ENCODE measurements around the gene FRMD1. TPM values are rescaled to one million over a fixed set of nuclear protein-coding genes. Genes with fewer than 3 reads are reported as not detected.

Gene FRMD1
- polyA plus RNA-seq, 1 donor = 5.9 TPM

DNA sequence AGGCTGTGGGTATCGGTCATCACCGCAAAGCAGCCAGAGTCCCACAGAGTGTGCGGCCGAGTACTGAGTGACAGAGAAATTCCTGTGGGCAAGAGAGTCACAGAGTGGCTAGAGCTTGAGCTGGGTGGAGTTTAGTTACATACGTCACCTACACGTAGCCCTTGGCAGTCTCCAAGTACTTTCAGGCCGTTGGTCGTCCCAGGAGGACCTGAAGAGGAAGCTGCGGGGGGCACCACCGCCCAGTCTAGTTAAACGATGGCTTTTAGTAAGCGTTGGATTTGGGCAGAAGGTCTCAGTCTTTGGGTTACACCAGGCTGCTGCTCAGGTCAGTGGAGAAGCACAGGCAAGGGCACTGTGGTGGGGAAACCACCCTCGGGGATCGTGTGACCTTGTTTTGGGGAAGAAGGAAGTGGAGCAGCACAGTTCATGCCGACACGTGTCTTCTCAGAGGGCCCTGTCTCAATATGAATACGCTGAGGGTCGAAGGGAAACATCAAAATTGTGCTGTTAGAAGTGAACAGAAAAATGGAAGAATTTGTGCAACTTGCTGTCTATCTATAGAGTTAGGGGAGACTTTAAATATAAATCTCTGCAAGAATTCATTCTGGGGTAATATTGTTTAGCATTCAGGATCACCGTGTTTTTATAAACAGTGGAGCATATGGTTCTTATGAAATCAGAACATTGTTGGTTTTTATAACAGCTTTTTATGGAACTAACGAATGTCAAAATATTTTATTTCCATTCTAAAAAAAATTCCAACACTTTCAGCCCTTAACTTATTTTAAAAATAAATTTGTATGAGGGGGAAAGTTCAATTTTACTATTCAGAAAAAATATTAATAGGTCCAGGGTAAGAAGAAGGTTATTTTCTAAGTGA is 52.9 kb downstream of the FRMD1 start:
- peaks cover 8% of the 10 kb centered on the region for H3K4me1 ChIP-seq (ENCODE audit: control insufficient read depth, insufficient read depth, low read length)
- 84% methylated on average over 2 of the region's 20 CpGs for WGBS (ENCODE audit: insufficient coverage, low lambda C conversion rate)

DNA sequence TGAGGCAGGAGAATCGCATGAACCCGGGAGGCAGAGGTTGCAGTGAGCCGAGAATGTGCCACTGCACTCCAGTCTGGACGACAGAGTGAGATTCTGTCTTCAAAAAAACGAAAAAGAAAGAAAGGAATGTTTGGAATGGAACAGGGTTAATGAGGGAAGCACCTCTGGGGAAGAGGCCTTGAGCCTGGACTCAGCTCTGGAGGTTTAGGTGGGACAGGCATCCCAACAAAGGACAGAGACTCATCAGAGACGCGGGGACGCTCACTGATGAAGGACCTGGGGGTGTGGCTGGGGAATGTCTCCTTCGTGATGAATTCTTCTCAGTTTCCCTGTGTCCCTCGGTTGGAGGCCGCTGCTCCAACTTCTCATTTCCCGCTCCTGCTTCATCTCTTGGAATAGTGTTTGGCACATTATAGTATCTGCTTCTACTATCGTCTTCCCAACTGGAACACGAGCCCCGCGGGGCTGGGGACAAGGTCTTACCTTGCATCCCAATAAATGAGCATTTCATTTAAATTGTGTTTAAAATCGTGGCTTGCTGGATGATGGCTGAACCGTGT is 54.0 kb downstream of the FRMD1 start:
- Histone ChIP-seq H3K4me3 (ENCODE audit: low read length) (no peak overlapping the region), H3K27ac (ENCODE audit: low read length) (no peak overlapping the region), H3K36me3 (ENCODE audit: control insufficient read depth, insufficient read depth, low read length) (no peaks in the 10 kb centered on the region), H3K9me3 (ENCODE audit: control insufficient read depth, low read depth, low read length) (peaks cover 3% of the 10 kb centered on the region), H3K27me3 (ENCODE audit: control insufficient read depth, insufficient read depth, low read length) (no peaks in the 10 kb centered on the region), H3K4me1 (ENCODE audit: control insufficient read depth, insufficient read depth, low read length) (peaks cover 8% of the 10 kb centered on the region)
- no CpG with 5 or more reads among the region's 18 CpGs for WGBS (ENCODE audit: insufficient coverage, low lambda C conversion rate)
- DNase-seq = no peak

More for the DNA sequence above, 52.9 kb downstream of the FRMD1 start:
- Histone ChIP-seq H3K27me3 (ENCODE audit: control insufficient read depth, insufficient read depth, low read length) (no peaks in the 10 kb centered on the region), H3K4me3 (ENCODE audit: low read length) (no peak overlapping the region), H3K27ac (ENCODE audit: low read length) (no peak overlapping the region), H3K9me3 (ENCODE audit: control insufficient read depth, low read depth, low read length) (peaks cover 3% of the 10 kb centered on the region), H3K36me3 (ENCODE audit: control insufficient read depth, insufficient read depth, low read length) (no peaks in the 10 kb centered on the region)
- no peak for DNase-seq

DNA sequence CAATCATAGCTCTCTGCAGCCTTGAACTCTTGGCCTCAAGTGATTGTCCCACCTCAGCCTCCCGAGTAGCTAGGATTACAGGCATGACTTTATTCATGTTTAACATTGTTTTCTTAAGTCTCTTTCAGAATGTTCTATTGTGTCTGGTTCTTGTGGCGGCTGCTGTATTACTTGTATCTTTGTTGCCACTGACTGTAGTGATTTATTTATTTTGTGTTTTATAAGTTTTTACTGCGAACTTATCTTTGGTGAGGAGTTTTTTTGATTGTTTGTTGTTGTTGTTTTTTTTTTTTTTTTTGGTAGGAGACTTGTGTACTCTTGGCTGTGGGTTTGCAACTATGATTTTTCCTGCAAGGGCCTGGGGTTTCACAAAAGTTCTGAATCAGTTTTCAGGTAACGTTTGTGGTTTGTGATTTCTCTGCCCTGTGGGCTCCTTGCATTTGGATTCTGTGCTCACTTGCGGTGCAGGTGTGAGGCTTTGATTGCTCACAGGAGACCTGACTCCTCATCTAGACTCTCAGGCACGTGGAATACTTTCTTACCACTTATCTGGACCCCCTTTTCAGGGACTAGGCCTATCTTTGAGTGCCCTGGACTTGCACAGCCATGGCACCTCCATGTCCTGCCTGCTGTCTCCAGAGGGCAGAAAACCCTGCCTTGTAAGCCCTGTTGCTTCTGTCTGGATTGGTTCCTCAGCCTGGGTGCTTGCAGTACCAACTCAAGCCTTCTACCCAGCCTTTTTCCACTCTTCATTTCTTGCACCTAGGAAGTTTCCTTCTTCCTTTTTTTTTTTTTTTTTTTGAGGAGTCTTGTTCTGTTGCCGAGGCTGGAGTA is 56.3 kb downstream of the FRMD1 start:
- Histone ChIP-seq H3K4me1 (ENCODE audit: control insufficient read depth, insufficient read depth, low read length) (peaks cover 8% of the 10 kb centered on the region), H3K27me3 (ENCODE audit: control insufficient read depth, insufficient read depth, low read length) (no peaks in the 10 kb centered on the region), H3K9me3 (ENCODE audit: control insufficient read depth, low read depth, low read length) (peaks cover 5% of the 10 kb centered on the region), H3K4me3 (ENCODE audit: low read length) (no peak overlapping the region), H3K27ac (ENCODE audit: low read length) (no peak overlapping the region), H3K36me3 (ENCODE audit: control insufficient read depth, insufficient read depth, low read length) (no peaks in the 10 kb centered on the region)
- DNase-seq = no peak
- 100% methylated on average over 1 of the region's 7 CpGs for WGBS (ENCODE audit: insufficient coverage, low lambda C conversion rate)

DNA sequence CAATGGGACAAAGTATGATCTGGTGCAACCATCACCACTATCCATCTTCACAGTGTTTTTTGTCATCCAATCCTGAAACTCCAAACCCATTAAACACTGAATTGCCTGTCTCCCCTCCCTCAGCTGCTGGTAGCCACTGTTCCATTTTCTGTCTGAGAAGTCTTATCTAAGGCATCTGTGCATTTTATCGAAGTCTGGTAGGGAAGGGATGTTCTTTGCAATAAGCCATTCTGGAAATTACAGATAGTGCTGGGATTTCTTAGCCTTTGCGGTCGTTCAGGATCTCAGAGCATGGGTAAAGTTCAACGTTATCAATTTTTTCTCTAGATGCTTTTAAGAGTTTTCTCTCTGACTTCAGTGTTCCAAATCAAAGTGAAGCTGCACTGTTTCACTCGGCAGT is 57.4 kb downstream of the FRMD1 start:
- Histone ChIP-seq H3K27me3 (ENCODE audit: control insufficient read depth, insufficient read depth, low read length) (no peaks in the 10 kb centered on the region), H3K4me1 (ENCODE audit: control insufficient read depth, insufficient read depth, low read length) (peaks cover 8% of the 10 kb centered on the region), H3K36me3 (ENCODE audit: control insufficient read depth, insufficient read depth, low read length) (no peaks in the 10 kb centered on the region), H3K27ac (ENCODE audit: low read length) (no peak overlapping the region), H3K9me3 (ENCODE audit: control insufficient read depth, low read depth, low read length) (peaks cover 4% of the 10 kb centered on the region), H3K4me3 (ENCODE audit: low read length) (no peak overlapping the region)
- 56% methylated on average over 3 of the region's 5 CpGs for WGBS (ENCODE audit: insufficient coverage, low lambda C conversion rate)
- no peak for DNase-seq

DNA sequence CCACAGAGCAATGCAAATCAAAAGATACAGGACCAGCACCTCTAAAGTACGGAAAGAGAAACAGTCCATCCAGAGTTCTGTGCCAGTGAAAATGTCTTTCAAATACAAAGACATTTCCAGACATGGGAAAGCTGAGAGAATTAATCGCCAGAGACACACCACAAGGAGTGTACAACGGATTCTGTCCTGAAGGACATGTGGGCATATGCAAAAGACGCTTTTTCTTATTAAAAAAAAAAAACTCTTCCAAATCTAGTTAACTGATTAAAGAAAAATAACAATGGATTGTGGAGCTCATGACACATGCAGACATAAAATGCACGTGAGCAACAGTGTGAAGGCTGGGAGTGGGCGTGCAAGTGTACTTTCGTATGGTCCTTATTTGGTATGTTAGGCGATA is 58.8 kb downstream of the FRMD1 start:
- Histone ChIP-seq H3K36me3 (ENCODE audit: control insufficient read depth, insufficient read depth, low read length) (no peaks in the 10 kb centered on the region), H3K9me3 (ENCODE audit: control insufficient read depth, low read depth, low read length) (peaks cover 11% of the 10 kb centered on the region), H3K4me1 (ENCODE audit: control insufficient read depth, insufficient read depth, low read length) (peaks cover 8% of the 10 kb centered on the region), H3K27ac (ENCODE audit: low read length) (no peak overlapping the region), H3K4me3 (ENCODE audit: low read length) (no peak overlapping the region), H3K27me3 (ENCODE audit: control insufficient read depth, insufficient read depth, low read length) (no peaks in the 10 kb centered on the region)
- no peak for DNase-seq
- 92% methylated on average over 4 of the region's 8 CpGs for WGBS (ENCODE audit: insufficient coverage, low lambda C conversion rate)

DNA sequence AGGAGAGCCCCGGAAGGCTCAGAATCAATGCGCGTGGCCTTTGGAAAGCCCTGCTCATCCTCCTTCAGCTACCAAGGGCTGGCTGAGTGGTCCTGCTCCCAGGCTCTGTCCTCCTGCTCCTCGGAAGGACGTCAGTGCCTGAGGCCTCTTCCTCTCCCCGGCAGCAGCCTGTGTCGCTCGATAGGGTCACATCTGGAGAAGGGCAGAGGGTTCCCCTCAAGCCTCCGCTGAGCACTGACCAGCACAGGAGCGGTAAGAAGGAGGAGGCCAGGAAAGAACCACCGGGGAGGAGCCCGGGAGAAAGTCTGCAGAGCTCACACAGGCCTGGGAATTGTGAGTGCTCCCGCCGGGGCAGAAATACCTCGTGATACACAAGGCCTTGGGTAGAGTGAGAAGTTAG is 60.3 kb downstream of the FRMD1 start:
- no peak overlapping the region for H3K27ac ChIP-seq (ENCODE audit: low read length)
- no peaks in the 10 kb centered on the region for H3K36me3 ChIP-seq (ENCODE audit: control insufficient read depth, insufficient read depth, low read length)
- H3K27me3 ChIP-seq (ENCODE audit: control insufficient read depth, insufficient read depth, low read length) = no peaks in the 10 kb centered on the region
- peaks cover 11% of the 10 kb centered on the region for H3K9me3 ChIP-seq (ENCODE audit: control insufficient read depth, low read depth, low read length)
- DNase-seq = no peak
- no peaks in the 10 kb centered on the region for H3K4me1 ChIP-seq (ENCODE audit: control insufficient read depth, insufficient read depth, low read length)
- 100% methylated on average over 1 of the region's 15 CpGs for WGBS (ENCODE audit: insufficient coverage, low lambda C conversion rate)
- no peak overlapping the region for H3K4me3 ChIP-seq (ENCODE audit: low read length)

DNA sequence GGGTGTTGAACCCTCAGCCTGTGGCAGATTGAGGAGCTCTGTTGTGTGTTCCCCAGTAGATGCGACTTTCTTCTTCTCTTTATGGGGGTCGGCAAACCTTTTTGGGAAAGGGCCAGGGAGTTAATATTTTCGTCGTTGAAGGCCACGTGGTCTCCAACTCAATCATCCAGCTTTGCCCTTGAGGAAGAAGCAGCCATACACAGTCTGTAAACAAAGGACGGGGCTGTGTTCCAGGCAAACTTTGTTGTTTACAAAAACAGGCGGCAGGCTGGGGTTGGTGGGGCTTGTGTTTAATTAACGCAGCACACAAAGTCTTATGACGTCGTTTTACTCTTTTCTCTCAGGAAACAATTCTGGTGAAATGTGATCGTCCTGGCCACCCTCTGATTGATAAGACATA is 61.4 kb downstream of the FRMD1 start:
- Histone ChIP-seq H3K27ac (ENCODE audit: low read length) (no peak overlapping the region), H3K4me1 (ENCODE audit: control insufficient read depth, insufficient read depth, low read length) (no peaks in the 10 kb centered on the region), H3K27me3 (ENCODE audit: control insufficient read depth, insufficient read depth, low read length) (no peaks in the 10 kb centered on the region), H3K36me3 (ENCODE audit: control insufficient read depth, insufficient read depth, low read length) (no peaks in the 10 kb centered on the region), H3K9me3 (ENCODE audit: control insufficient read depth, low read depth, low read length) (peaks cover 14% of the 10 kb centered on the region), H3K4me3 (ENCODE audit: low read length) (no peak overlapping the region)
- WGBS (ENCODE audit: insufficient coverage, low lambda C conversion rate) = 63% methylated on average over 5 of the region's 11 CpGs
- DNase-seq = peak in 1 of 2 donors; percentile 13

DNA sequence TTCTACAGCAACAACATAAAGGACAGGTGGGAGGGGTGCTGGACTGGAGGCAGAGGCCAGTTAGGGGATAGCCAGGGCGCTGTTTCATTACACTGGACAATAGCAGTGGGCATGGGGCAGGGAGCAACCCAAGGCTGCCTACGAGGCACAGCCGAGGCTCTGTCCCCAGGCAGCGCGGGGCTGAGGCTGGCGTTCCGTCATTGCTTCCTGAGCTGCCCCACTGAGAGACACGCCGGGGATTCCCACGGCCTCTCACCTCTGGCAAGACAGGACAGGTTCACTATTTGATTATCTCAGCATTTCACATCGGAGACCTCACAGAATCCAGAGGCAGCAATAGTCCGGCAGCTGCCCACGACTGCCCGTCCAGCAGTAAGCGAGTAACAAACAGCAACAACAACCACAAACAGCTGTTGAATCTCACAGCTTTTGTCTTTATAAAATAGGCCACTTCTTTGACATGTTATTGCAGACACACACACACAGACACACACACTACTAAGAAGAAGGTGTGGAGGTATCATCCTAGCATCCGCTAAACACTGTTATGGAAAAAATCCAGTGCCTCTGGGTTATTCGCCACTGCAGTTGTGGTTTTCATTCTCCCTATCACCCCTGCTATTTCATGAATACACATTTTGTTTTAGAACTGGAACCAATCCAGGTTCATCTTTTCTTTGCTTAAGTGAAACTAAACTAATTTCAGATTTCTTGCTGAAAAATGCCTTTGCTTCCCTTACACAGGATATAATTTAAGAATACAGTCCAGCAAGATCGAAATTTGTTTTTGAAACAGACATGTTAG is 62.1 kb downstream of the FRMD1 start:
- H3K36me3 ChIP-seq (ENCODE audit: control insufficient read depth, insufficient read depth, low read length) = no peaks in the 10 kb centered on the region
- H3K27ac ChIP-seq (ENCODE audit: low read length) = no peak overlapping the region
- DNase-seq = no peak
- no peak overlapping the region for H3K4me3 ChIP-seq (ENCODE audit: low read length)
- 71% methylated on average over 1 of the region's 18 CpGs for WGBS (ENCODE audit: insufficient coverage, low lambda C conversion rate)
- no peaks in the 10 kb centered on the region for H3K27me3 ChIP-seq (ENCODE audit: control insufficient read depth, insufficient read depth, low read length)
- H3K9me3 ChIP-seq (ENCODE audit: control insufficient read depth, low read depth, low read length) = peaks cover 21% of the 10 kb centered on the region
- no peaks in the 10 kb centered on the region for H3K4me1 ChIP-seq (ENCODE audit: control insufficient read depth, insufficient read depth, low read length)

DNA sequence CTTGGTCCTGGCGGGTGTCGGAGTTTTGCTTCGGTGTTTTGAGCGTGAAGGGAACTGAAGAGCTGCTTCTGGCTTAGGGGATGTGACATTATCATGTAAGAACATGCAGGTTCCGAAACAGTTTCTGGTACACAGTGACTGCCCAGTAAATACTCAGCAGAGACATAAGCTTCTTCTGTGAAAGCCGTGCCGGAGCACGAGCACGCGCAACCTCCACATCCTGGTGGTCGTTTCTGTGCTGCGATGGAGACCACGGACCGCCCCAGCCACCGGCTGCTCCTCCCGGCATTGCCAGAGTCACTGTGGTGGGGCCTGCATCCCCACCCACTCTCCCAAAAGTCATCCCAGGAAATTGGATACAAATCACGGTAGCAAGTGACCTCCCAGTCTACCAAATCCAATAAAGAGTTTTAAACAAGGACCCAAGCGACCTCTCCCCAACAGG is 62.8 kb downstream of the FRMD1 start:
- H3K27ac ChIP-seq (ENCODE audit: low read length) = no peak overlapping the region
- no peaks in the 10 kb centered on the region for H3K36me3 ChIP-seq (ENCODE audit: control insufficient read depth, insufficient read depth, low read length)
- WGBS (ENCODE audit: insufficient coverage, low lambda C conversion rate) = no CpG with 5 or more reads among the region's 18 CpGs
- no peak overlapping the region for H3K4me3 ChIP-seq (ENCODE audit: low read length)
- H3K9me3 ChIP-seq (ENCODE audit: control insufficient read depth, low read depth, low read length) = peaks cover 24% of the 10 kb centered on the region
- no peaks in the 10 kb centered on the region for H3K27me3 ChIP-seq (ENCODE audit: control insufficient read depth, insufficient read depth, low read length)
- no peaks in the 10 kb centered on the region for H3K4me1 ChIP-seq (ENCODE audit: control insufficient read depth, insufficient read depth, low read length)
- no peak for DNase-seq
